PC-3 (cell line): Measurements from ENCODE around the gene FGD3. TPM values are rescaled to one million over a fixed set of nuclear protein-coding genes. Genes with fewer than 3 reads are reported as not detected.

Experiments used
- ATAC-seq: fragments of 200-7000 bp; cut with Tn5 transposase; 2 replicates; pipeline ENCODE4 v1.9.1; 2020; ENCODE audit warnings: mild to moderate bottlenecking, moderate library complexity
- BruUV-seq: library from RNA; stranded (reverse); fragments of 400-500 nt; replicated peaks from 2 replicates; lab custom pipeline; 2021; lab: Mats Ljungman, UMichigan
- CTCF ChIA-PET: fragments of 300-600 bp; sonication (Branson Sonifier 250); formaldehyde crosslinking; loops from one replicate; lab custom pipeline; 2022; ENCODE audit warnings: antibody characterized with exemption; lab: Charles Lee
- POLR2A ChIA-PET: fragments of 300-600 bp; sonication (Branson Sonifier 250); formaldehyde crosslinking; loops from one replicate; lab custom pipeline; 2022; ENCODE audit warnings: antibody characterized with exemption; ENCODE audit not compliant: unreplicated experiment; lab: Charles Lee
- DNase-seq: peaks from one replicate; pipeline ENCODE4 v3.0.0-alpha.2; 2015
- H2AFZ ChIP-seq: fragments of 300-600 bp; sonication (generic); 2 replicates; pipeline ENCODE4 v1.6.0; 2016; ENCODE audit warnings: antibody characterized with exemption, low read length
- H3F3A ChIP-seq: fragments of 300-600 bp; sonication (generic); one replicate; pipeline ENCODE4 v1.6.0; 2017; ENCODE audit warnings: antibody characterized with exemption, low read length, control low read depth, mild to moderate bottlenecking; ENCODE audit not compliant: unreplicated experiment
- H3K27ac ChIP-seq: fragments of 300-600 bp; sonication (generic); 2 replicates; pipeline ENCODE4 v1.5.1; 2016; ENCODE audit warnings: mild to moderate bottlenecking, low read length
- H3K27me3 ChIP-seq: fragments of 300-600 bp; sonication (generic); 2 replicates; pipeline ENCODE4 v1.6.1; 2016; ENCODE audit warnings: low read length, mixed read lengths
- H3K36me3 ChIP-seq: fragments of 300-600 bp; sonication (generic); 2 replicates; pipeline ENCODE4 v1.6.1; 2016; ENCODE audit warnings: low read depth, mixed run types, low read length, mixed read lengths
- H3K4me1 ChIP-seq: fragments of 300-600 bp; sonication (generic); 2 replicates; pipeline ENCODE4 v1.5.1; 2016; ENCODE audit warnings: low read length; ENCODE audit not compliant: insufficient read depth
- H3K4me2 ChIP-seq: fragments of 300-600 bp; sonication (generic); 2 replicates; pipeline ENCODE4 v1.6.0; 2016; ENCODE audit warnings: low read length
- H3K4me3 ChIP-seq: fragments of 300-600 bp; sonication (generic); 2 replicates; pipeline ENCODE4 v1.5.1; 2016; ENCODE audit warnings: mild to moderate bottlenecking, low read length, mixed read lengths
- H3K79me2 ChIP-seq: fragments of 300-600 bp; sonication (generic); 2 replicates; pipeline ENCODE4 v1.6.1; 2017; ENCODE audit warnings: low read length, mixed read lengths
- H3K9ac ChIP-seq: fragments of 300-600 bp; sonication (generic); 2 replicates; pipeline ENCODE4 v1.6.0; 2016; ENCODE audit warnings: mild to moderate bottlenecking, low read length
- H3K9me2 ChIP-seq: fragments of 300-600 bp; sonication (generic); replicated peaks from 2 replicates; pipeline ENCODE4 v1.6.1; 2016; ENCODE audit warnings: mixed run types, low read length, mixed read lengths
- H3K9me3 ChIP-seq: fragments of 300-600 bp; sonication (generic); 2 replicates; pipeline ENCODE4 v1.6.1; 2016; ENCODE audit warnings: low read length, mixed read lengths
- H4K20me1 ChIP-seq: fragments of 300-600 bp; sonication (generic); 2 replicates; pipeline ENCODE4 v1.6.1; 2016; ENCODE audit warnings: low read length, mixed read lengths
- EZH2 ChIP-seq: fragments of 300-600 bp; sonication (generic); IDR thresholded peaks from one replicate; pipeline ENCODE4 v1.6.1; 2017; ENCODE audit warnings: antibody characterized with exemption, mild to moderate bottlenecking, low read length; ENCODE audit not compliant: unreplicated experiment
- EZH2phosphoT487 ChIP-seq: fragments of 300-600 bp; sonication (generic); IDR thresholded peaks from 2 replicates; pipeline ENCODE4 v1.6.1; 2018; ENCODE audit warnings: mild to moderate bottlenecking, antibody characterized with exemption, low read length, borderline replicate concordance
- intact Hi-C: fragments of 100-400 bp; cut with micrococcal nuclease; formaldehyde crosslinking; loops from 2 replicates; pipeline ENCODE4 v1.9.0; 2023
- total RNA-seq: library from RNA; depleted of rRNA; stranded (reverse); fragments of >200 nt; gene quantifications from 2 replicates; pipeline ENCODE4 v1.2.3, GENCODE V29; 2014
- TF ChIP-seq, protein P1 (sequence below): fragments of 300-600 bp; sonication (generic); conservative IDR thresholded peaks from 2 replicates; pipeline ENCODE4 v1.5.1; 2017; ENCODE audit warnings: antibody characterized with exemption, low read depth, mild to moderate bottlenecking, low read length

The FGD3 gene
- total RNA-seq, 1 experiment from 2014 or later = 5.4 TPM

DNA sequence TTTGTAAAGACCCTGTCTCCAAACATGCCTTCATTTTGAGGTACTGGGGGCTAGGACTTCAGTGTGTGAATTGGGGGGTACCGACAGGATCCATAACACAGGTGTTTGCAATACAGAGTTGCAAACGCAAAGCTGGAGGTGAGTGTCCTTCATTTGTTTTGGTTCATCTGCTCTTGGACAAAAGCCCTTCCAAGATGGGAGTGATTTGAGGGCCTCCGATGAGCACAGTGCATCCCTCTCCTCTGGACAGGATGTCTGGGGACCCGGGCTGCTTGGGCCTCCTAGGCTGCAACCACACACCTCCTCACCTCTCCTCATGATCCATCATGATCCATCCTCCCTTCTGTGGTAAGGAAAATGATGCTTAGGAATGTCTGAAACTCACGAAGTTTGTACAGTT, 23.8 kb downstream of the FGD3 start:
- Histone ChIP-seq H3K27ac (no peak overlapping the region), H3K9me2 (no peaks in the 10 kb centered on the region), H3K9ac (no peak overlapping the region), H3K27me3 (no peaks in the 10 kb centered on the region), H4K20me1 (no peaks in the 10 kb centered on the region), H3K9me3 (no peaks in the 10 kb centered on the region), H3K36me3 (no peaks in the 10 kb centered on the region), H3K4me2 (no peak overlapping the region), H3K4me3 (no peak overlapping the region), H3F3A (no peaks in the 10 kb centered on the region), H3K4me1 (peaks cover 27% of the 10 kb centered on the region), H3K79me2 (no peaks in the 10 kb centered on the region), H2AFZ (no peak overlapping the region)
- DNase-seq = no peak
- no peak for ATAC-seq
- TF ChIP-seq, protein P1, sequence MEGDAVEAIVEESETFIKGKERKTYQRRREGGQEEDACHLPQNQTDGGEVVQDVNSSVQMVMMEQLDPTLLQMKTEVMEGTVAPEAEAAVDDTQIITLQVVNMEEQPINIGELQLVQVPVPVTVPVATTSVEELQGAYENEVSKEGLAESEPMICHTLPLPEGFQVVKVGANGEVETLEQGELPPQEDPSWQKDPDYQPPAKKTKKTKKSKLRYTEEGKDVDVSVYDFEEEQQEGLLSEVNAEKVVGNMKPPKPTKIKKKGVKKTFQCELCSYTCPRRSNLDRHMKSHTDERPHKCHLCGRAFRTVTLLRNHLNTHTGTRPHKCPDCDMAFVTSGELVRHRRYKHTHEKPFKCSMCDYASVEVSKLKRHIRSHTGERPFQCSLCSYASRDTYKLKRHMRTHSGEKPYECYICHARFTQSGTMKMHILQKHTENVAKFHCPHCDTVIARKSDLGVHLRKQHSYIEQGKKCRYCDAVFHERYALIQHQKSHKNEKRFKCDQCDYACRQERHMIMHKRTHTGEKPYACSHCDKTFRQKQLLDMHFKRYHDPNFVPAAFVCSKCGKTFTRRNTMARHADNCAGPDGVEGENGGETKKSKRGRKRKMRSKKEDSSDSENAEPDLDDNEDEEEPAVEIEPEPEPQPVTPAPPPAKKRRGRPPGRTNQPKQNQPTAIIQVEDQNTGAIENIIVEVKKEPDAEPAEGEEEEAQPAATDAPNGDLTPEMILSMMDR = no peak
- TF ChIP-seq EZH2 = no peak
- TF ChIP-seq EZH2phosphoT487 = no peak
- ChIA-PET CTCF (no interaction called here), POLR2A (no interaction called here)
- intact Hi-C loops = no loop called here
- BruUV-seq = no TSS peak

DNA sequence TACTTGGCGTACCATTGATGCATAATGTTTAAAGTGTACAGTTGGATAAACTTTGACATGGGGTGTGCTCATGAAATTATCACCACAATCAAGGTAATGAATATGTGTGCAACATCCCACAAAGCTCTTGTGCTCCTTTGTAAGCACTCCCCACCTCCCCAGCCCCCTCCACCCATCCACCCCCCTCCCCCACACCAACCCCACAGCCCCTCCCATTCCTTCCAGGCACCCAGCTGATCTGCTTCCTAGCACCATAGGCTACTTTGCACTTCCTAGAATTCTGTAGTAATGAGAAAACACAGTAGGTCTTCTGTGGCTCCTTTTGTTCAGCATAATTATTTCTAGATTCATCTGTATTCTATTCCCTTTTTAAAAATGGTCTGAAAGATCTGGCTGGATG, 24.5 kb downstream of the FGD3 start:
- H3K9me2 ChIP-seq = no peaks in the 10 kb centered on the region
- TF ChIP-seq EZH2phosphoT487 (no peak), EZH2 (no peak)
- TF ChIP-seq, protein P1 = no peak
- no peaks in the 10 kb centered on the region for H3F3A ChIP-seq
- no peaks in the 10 kb centered on the region for H3K9me3 ChIP-seq
- H4K20me1 ChIP-seq = no peaks in the 10 kb centered on the region
- H3K4me1 ChIP-seq = peaks cover 27% of the 10 kb centered on the region
- intact Hi-C loops = no loop called here
- no peak overlapping the region for H3K4me2 ChIP-seq
- ATAC-seq (no peak), DNase-seq (no peak)
- no peaks in the 10 kb centered on the region for H3K36me3 ChIP-seq
- no peak overlapping the region for H2AFZ ChIP-seq
- H3K27me3 ChIP-seq = no peaks in the 10 kb centered on the region
- no peak overlapping the region for H3K27ac ChIP-seq
- H3K79me2 ChIP-seq = no peaks in the 10 kb centered on the region
- CTCF ChIA-PET = no interaction called here
- POLR2A ChIA-PET = no interaction called here
- BruUV-seq = no TSS peak
- no peak overlapping the region for H3K4me3 ChIP-seq
- no peak overlapping the region for H3K9ac ChIP-seq

DNA sequence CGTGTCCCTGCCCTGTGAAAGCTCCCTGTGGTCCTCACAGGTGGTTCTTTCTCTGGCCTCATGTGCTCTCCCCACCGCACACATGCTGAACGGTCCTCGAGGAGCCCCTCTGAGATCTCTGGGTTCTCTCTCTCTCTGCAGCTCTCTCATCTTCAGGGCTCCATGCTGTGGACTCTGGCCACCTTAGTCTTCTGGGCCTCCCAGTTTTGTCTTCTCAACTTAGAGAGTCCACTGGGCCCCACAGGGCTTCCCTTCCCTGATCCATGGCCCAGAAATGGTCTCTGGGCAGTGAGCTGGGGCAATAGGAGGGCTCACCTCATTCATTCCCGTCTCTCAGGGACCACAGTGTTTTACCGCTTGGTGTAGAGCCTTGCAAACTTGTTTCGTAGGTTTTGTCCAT, 26.4 kb downstream of the FGD3 start:
- H3K4me3 ChIP-seq = no peak overlapping the region
- POLR2A ChIA-PET = no interaction called here
- BruUV-seq = no TSS peak

More for the DNA sequence above, 26.4 kb downstream of the FGD3 start:
- ATAC-seq = no peak
- H3K4me1 ChIP-seq = peaks cover 27% of the 10 kb centered on the region
- peak overlapping the region; percentile 52; the same call in 1 of the 2 replicates for H2AFZ ChIP-seq
- peak overlapping the region; percentile 47 for H3K27ac ChIP-seq
- TF ChIP-seq, protein P1 = no peak
- TF ChIP-seq EZH2phosphoT487 = no peak
- no peak for TF ChIP-seq EZH2
- no peaks in the 10 kb centered on the region for H3K9me2 ChIP-seq
- no peaks in the 10 kb centered on the region for H3K36me3 ChIP-seq
- H3K4me2 ChIP-seq = peak overlapping the region; percentile 68
- no peaks in the 10 kb centered on the region for H4K20me1 ChIP-seq
- H3K9me3 ChIP-seq = no peaks in the 10 kb centered on the region
- no peak overlapping the region for H3K9ac ChIP-seq
- intact Hi-C loops = no loop called here
- CTCF ChIA-PET = no interaction called here
- no peak for DNase-seq
- H3F3A ChIP-seq = no peaks in the 10 kb centered on the region
- no peaks in the 10 kb centered on the region for H3K27me3 ChIP-seq
- H3K79me2 ChIP-seq = no peaks in the 10 kb centered on the region
